ENCODE data around the gene LAMTOR1.

LAMTOR1 gene

DNA sequence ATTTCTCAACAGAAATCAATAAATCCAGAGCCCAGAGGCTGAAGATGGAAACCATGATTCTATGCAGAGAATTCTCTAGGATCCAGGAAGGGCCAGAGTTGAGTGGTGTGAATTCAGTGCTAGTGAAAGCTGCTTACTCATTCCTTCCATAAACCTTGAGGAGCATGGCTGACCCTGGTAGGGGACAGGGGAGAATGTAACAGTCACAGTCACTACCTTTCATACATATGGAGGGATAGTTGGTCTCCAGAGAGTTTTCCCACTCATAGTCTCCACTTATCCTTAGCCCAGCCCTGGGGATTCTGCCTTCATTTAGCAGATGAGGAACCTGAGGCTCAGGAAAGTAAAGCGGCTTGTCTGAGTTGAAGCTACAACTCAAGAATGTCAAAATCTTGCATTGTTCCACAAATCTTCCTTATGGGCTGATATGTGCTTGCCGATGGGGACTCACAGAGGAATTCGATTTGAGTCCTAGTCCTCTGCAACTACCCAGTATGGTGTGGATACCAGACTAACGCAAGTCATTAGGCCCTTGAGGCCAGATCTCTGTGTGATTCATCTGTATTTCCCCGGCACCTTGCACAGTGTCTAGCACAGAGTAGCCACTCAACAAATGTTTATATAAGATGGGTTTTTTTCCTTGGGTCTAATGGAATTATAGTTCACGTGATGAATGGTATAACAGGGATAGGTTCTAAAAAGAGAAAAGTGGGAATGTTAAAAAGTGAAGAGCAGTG lies 13.1 kb upstream of the LAMTOR1 start:
- no peak for DNase-seq

DNA sequence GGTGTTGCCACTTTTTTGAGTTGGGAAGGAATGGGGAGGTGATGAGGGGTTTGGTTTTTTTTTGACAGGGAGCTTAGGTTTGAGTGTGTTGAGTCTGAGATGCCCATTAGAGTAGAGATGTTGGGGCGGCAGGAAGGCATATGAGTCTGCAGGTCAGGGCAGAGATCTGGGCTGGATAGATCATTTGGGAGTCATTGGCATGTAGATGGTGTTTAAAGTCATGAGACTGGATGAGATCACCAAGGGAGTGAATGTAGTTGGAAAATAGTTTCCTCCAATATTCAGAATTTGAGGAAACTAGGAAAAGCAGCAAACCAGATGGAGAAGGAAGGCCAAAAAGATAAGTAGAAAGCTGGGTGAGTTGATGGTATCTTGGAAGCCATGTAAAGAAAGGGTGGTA lies 11.5 kb upstream of the LAMTOR1 start:
- no peak for DNase-seq

DNA sequence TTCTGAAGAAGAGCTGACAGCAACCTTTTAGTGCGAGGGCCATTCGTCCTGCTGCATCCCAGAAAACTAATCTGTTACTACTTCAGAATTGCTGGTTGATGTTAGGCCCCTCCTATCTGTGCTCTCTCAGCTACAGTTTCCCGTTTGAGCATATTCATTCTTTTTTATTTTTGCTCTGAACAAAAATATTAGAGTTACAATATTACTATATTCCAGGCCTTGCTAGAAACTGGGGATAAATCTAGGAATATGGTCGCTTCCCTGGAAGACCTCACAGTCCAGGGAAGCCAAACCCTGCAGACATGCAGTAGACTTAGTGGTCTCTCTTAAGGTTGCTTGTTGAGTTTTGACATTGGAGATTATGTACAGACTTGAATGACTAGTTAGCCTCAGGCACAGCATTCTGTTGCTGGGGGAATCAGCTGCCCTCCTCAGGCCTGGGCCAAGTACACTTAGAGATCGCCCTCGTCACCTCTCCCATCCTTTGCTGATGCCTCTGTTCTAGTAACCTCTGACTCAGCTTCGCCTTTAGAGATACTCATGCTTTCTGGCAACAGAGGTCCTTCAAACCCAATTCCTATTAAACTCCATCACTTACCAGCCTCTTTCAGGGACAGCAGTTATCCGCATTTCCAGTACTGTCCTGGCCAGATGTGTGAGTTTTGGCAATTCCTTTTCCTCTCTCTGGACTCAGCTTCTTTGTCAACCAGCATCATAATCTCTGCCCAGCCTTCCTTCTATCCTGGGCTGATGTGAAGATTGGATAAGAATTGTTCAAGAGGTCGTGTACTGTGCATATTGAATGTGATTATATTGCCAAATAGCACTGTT lies 10.1 kb upstream of the LAMTOR1 start:
- DNase-seq, result no peak

DNA sequence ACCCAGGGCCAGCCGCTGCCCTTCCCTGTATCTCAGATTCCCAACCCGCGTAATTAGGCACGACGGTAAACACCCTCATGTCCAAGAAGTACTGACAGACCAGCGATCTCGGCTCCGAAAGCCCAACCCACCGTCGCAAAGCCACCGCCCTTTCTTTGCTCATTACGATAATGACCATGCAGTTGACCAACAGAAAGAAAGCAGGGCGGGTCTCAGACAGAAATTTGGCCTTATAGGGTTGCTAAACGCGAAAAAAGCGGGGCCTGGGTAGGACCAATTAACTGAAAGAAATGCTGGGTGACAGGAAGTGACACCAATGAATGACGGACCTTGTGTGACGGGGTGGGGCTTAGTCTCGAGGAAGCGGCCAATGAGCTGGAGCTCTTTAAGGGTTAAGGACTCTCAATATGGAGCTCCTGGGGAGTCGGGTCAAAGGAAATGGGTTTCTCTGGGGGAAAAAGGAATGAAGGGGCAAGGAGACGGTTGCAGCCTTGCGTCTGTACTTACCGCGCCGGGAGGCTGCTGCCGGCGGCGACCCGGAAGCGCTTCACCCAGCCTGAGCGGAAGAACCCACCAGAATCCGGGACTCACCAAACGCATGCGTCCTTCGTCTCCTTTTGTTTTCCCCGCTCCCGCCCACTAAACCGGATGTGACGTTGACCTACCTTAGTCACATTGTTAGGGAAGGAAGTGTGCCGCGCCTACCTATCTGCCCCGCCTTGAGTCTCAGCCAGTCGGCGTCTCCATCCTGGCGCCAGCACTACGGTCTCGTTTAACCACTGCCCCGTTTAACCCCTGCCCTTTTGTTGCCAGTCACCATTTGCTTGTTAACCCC lies 9.3 kb upstream of the LAMTOR1 start, which contains the start of gene ANAPC15:
Gene ANAPC15, minus strand, starts transcription at position 553 of the 835 bp plus-strand sequence. CDS start 1,419 bp downstream, outside the sequence.
- DNase-seq, result peak; percentile 99

DNA sequence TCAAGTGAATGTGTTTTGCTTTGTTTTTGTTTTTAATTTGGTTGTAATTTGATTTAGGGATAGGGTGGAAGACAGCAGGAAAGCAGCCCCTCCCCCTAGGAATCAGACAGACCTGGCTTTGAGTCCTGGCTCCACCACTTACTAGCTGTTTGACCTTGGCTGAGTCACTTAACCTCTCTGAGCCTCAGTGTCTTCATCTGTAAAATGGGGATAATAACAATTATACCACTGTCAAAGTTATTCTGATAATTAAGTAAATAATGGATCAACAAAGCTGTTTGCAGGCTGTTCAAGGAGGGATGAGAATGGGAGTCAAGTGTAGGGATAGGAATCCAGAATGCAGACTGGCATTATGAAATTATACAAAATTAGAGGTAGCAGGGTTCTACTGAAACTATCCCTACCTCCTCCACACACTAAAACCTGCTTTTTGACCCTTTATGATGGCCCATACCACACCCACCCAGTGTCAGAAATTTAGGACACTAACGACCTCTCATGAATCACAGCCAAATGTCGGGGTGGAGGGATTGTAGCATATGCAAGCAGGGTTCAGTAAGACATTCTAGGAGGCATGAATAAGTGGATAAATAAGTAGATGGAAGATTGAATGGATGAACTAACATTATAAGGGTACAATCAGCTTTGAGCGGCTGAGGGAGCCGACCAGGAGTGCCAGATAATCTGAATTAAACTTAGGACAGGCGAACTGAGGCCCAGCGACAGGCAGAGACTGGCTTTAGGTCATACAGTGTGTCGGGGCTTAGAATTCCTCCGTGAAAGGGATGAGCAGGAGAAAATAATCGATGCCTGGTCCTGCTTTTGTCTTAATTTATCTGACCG lies 8.4 kb upstream of the LAMTOR1 start:
- DNase-seq, result no peak

DNA sequence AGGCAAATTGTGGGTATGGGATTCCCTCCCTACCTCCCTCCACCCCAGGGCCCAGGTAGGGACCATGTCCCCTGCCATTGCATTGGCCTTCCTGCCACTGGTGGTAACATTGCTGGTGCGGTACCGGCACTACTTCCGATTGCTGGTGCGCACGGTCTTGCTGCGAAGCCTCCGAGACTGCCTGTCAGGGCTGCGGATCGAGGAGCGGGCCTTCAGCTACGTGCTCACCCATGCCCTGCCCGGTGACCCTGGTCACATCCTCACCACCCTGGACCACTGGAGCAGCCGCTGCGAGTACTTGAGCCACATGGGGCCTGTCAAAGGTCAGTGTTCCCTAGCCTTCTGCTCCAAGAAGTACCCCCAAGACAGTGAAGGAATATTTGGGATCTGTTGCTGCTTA lies 2.8 kb upstream of the LAMTOR1 start, which contains the start of gene TOMT:
Gene TOMT, plus strand, starts transcription at position 37 of the 400 bp plus-strand sequence. Its CDS starts 28 bp downstream, at position 65.
- DNase-seq, result no peak

DNA sequence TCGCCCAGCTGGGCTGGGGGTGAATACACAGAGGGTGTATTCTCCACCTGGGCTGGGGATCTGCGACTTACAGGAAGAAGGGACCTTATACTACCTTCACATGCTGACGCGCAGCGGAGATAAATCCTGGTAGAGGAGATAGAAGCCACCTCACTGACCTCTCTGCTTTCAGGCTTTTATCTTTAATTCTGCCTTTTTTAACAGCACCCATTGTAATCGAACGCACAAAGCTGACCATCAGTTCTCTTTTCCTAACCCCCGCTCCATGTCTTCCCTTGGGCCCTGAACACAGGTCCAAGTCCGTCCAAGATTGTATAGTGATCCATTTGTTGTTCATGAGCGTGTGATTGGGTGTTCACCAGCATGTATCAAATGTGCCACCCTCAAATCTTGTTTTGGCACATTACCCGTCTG lies 664 bp upstream of the LAMTOR1 start:
- no peak for DNase-seq

DNA sequence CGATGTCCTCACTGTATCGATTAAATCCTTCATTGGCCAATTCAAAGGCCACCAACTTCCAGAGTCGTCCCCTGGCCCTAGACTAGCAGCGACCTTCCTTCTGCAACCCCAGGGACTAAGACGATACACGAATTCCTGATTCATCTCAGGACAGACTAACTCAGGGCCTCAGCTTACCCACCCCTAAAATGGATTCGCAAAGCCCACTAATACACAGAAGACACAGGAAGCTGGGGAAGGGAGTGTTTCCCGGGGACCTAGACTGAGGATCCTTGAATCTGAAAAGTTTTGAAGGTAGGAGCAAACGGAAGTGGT lies 509 bp downstream of the LAMTOR1 start:
- no peak for DNase-seq

DNA sequence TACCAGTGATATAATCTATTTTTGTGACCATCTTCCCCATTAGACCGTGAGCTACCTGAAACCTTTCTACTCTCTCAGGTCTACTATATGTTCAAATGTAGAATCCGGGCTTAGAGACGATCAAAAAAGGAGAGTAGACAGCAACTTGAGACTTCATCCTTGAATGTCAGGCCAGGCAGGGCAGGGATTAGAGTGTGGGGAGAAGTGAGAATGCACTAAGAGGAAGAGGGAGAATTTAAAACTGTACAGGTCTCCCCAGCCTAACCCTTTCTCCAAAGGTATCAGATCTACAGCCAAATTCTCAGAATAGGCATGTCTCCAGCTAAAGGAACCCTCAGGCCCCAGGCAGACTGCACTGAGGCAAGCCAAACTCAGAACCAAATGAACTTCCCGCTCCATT lies 935 bp downstream of the LAMTOR1 start:
- no peak for DNase-seq

DNA sequence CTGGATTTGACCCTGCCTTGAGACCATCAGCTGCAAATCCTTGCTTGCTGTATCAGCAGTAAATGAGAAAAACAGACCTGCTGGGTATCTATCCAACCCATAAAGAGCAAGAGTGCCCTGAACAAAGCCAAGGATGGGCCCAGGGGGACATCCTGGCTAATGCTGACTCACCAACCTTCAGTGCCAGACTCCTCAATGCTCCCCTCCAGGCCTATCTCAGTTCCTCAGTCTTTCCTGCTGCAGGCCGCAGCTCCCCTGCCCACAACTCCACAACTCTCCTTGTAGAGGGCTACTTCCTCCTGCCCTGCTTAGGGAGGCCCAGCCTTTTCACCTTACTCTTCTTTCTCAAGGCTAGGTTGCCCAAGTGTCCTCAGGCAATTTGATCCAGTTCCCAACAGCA lies 2.6 kb downstream of the LAMTOR1 start:
- no peak for DNase-seq

DNA sequence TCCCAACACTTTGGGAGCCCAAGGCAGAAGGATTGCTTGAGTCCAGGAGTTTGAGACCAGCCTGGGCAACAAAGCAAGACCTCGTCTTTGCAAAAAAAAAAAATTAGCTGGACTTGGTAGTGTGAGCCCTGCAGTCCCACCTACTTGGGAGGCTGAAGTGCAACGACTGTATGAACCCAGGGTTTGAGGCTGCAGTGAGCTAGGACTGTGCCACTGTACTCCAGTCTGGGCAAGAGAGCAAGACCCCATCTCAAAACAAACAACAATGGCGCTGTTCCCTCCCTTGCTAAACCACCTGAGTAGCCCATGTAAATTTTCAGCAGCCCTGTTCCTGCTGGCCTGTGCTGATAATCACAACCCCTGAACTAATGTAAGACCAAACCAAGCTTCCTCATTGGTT lies 3.1 kb downstream of the LAMTOR1 start:
- DNase-seq, result no peak

DNA sequence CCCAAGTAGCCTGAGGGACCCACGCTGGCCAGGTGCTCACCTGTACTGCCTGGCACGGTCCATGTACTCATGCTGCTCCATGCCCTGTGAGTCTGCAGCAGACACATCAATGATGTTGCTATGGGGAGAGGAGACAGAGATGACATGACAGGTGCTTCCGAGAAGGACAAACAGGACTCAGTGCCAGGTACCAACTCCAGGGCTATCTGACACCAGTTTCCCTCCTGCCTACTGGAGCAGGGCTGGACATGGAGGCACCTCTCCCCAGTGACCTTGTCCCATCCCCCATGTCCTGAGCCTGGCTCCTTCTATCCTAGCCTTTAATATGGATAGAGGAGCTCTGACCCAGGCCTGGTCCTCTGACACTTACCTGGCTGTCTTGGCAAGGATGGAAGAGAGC lies 4.4 kb downstream of the LAMTOR1 start:
- DNase-seq, result no peak

DNA sequence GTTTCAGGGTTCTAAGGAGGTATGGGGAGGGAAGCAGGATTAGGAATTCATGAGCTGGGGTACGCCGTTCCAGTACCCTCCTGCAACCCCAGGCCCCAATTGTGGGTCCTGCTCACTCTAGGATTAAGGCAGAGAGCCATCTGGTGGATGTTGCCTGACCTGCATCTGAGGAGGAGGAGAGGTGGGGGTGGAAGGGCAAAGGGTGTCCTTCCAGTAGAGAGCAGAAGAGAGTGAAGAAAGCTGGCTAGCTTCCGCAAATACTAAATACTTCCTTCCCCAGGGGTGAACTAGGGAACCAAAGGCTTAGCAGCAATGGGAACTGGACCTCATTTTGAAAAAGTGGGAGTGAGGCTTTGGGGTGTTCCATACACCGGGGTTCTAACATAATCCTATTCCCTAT lies 11.8 kb downstream of the LAMTOR1 start:
- peak; percentile 53 to 72 for DNase-seq

DNA sequence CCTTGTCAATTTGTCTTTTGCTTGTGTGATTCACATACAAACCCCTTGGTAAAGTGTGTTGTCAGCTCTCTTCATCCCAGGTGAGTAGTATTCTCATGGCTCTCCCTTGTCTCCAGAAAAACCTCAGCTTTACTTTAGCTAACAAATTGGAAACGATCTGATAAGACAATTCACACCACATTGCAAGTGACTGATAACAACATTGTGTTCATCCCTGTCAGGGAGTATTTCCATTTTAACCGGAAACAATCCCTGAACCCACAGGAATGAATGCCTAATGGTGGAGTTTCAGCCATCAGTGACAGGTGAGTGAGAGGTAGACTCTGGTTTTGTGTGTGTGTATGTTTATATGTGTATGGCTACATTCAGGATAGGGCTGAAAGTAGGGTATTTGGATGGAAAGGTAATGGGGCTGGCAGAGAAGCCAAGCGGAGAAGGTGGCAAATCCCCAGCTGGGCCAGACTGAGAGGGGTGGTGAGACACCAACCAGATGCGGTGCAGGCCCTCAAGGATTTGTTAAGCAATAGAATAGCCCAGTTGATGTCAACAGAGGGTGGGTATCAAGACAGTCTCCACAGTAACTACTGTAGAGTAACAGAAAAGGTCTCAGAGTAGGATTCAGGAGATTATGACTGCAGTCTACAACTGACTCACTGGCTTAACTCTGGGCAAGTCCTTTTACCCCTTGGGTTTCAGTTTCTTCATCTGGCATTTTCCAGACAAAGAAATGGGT lies 14.9 kb downstream of the LAMTOR1 start:
- DNase-seq, result no peak

DNA sequence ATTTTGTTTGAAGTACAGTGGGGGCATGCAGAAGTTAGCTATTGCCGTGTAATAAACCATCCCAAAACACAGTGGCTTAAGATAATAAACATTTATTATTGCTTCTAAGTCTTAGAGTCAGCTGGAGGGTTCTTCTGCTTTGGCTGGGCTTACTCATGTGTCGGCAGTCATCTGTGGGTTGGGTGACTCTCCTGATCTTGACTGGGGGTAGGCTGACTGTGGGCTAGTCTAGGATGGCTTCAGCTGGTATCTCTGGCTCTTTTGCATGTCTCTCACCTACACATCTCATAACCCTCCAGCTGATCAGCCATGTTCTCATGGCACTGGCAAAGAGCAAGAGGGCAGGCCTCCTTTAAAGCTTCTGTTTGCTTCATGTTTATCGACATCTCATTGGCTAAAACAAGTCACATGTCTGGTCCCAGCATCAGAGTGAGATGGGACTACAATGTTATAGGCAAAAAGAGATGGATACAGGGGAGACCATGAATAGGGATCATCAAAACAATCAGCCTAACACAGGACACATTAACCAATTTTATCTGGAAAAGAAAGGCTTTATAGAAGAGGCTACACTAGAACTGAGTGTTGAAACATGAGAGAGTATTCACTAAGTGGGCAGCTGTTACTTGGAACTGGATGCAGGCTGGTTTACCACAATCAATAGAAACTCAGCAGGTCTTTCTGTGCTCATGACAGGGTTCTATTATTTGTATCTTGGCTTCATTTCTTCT lies 17.3 kb downstream of the LAMTOR1 start:
- DNase-seq, result peak; percentile 63 to 79

DNA sequence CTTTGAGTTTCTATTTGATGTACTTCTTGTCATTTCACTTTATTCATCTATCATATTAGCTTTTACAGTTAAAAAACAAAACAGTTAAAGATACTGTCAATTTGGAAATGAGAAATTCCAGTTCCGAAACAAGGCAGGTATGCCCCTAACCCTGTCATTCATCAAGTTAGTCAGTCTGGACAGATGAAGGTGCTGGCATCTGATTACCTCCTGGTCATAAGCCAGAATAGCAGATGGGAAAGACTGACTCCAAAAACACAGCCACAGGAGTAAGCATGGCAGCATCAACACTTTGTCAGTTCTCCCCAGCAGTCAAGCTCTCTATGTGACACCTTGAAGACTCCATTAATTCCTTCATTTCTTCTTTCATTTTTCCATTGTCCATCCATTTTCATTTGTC lies 18.1 kb downstream of the LAMTOR1 start:
- peak; percentile 78 to 86 for DNase-seq

DNA sequence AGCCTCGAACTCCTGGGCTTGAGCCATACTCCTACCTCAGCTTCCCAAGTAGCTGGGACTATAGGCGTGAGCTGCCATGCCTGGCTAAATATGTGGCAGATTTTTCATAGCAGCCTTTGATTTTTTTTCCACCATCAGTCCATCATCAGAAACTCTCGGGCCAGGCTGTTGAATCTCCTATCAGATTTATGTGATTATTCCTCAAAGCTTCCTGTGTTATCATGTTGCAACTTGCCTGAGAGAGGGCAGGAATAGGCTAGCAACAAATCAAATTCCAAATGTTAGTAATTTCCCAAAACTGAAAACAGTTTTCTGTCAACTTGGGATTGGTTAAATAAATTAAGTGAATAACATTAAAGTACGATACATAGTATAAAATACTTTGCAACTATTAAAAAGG lies 19.0 kb downstream of the LAMTOR1 start:
- peak; percentile 22 to 73 for DNase-seq

DNA sequence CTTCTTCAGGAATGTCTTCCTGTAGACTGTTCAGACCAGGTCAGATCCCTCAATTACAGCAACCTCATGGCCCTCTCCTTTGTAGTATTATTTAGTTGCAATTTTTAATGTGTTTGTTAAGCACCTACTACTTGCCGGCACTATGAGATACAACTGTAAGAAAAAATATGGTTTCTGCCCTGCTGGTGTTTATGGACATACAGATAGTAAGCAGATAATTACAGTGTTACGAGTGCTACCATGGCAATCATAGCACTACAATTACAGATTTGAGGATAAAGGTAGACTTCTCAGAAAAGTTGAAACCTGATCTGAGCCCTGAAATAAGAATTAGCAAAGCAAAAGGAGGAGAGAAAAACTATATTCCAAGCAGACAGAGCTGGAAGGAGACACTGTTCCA lies 19.7 kb downstream of the LAMTOR1 start:
- no peak for DNase-seq

DNA sequence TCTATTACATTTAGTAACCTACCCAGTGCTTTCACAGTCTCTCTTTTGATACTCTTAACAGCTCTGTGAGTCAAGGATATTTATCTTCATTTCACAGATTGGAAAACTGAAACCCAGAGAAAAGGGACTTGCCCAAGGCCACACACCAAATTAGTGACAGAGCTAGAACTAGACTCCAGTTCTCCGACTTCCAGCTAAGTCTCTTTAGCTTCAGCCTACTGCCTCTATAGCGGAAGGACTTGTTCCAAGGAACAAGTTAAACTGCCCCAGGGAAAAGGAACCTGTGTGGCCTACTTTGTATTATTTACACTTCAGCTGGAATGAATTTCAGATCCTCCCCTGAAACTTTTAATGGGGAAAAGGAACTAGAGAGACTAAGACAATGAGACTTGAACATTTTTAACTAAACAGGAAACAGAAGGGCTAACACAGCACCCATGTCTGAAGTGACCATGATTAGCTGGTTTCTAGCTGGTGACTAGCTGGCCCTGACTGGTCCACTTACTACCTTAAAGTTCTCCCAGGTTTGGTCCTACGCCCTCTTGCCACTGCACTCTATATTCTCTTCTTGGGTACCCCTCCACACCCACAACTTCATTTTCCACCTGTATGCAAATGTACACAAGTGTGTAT lies 21.2 kb downstream of the LAMTOR1 start:
- DNase-seq, result no peak

DNA sequence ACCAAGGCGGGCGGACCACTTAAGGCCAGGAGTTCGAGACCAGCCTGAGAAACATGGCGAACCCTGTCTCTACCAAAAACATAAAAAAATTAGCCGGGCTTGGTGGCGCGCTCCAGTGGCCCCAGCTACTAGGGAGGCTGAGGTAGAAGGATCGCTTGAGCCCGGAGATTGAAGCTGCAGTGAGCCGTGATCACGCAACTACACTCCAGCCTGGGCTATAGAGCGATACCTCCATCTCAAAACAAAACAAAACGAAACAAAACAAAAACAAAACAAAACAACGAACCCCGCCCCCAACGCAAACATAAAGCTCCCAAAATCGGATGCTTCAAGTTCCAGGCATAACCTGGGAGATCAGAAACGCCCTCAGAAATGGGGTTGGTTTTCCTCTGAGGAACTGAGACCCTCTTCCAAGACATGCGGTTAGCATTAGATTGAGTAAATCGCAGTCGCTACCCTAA lies 21.9 kb downstream of the LAMTOR1 start:
- DNase-seq, result no peak
